Progenitor cell of endocrine pancreas (in vitro differentiated cells): ENCODE measurements around the gene GARIN5A. TPM values are rescaled to one million over a fixed set of nuclear protein-coding genes. Genes with fewer than 3 reads are reported as not detected.

Experiments used
- DNase-seq: peaks from one replicate; pipeline ENCODE4 v3.0.0; 2021; ENCODE audit warnings: low spot score; ENCODE audit not compliant: unreplicated experiment
- H3K27ac Mint-ChIP-seq: 2 replicates; pipeline ENCODE4 v1.8.0; 2021; ENCODE audit warnings: mild to moderate bottlenecking, moderate library complexity, mixed read lengths
- H3K27me3 Mint-ChIP-seq: 2 replicates; pipeline ENCODE4 v1.8.0; 2021; ENCODE audit warnings: mixed read lengths
- H3K36me3 Mint-ChIP-seq: 2 replicates; pipeline ENCODE4 v1.8.0; 2022; ENCODE audit warnings: mixed read lengths; ENCODE audit not compliant: insufficient read depth
- H3K4me1 Mint-ChIP-seq: 2 replicates; pipeline ENCODE4 v1.8.0; 2021; ENCODE audit warnings: low read depth, mixed read lengths
- H3K4me3 Mint-ChIP-seq: 2 replicates; pipeline ENCODE4 v1.8.0; 2021; ENCODE audit warnings: low read depth, mild to moderate bottlenecking, moderate library complexity, mixed read lengths
- H3K9me3 Mint-ChIP-seq: 2 replicates; pipeline ENCODE4 v1.8.0; 2021; ENCODE audit warnings: low read depth, mixed read lengths
- total RNA-seq: library from RNA; stranded (reverse); gene quantifications from 2 replicates; pipeline ENCODE4 v1.2.1, GENCODE V29; 2021
- TF ChIP-seq, protein P1 (sequence below): fragments of 200-600 bp; sonication (generic); IDR thresholded peaks from one replicate; pipeline ENCODE4 v1.5.0; 2021; ENCODE audit warnings: antibody characterized with exemption, mild to moderate bottlenecking; ENCODE audit not compliant: unreplicated experiment

The GARIN5A gene
- total RNA-seq, 1 donor from 2014 or later: 11.6 TPM

DNA sequence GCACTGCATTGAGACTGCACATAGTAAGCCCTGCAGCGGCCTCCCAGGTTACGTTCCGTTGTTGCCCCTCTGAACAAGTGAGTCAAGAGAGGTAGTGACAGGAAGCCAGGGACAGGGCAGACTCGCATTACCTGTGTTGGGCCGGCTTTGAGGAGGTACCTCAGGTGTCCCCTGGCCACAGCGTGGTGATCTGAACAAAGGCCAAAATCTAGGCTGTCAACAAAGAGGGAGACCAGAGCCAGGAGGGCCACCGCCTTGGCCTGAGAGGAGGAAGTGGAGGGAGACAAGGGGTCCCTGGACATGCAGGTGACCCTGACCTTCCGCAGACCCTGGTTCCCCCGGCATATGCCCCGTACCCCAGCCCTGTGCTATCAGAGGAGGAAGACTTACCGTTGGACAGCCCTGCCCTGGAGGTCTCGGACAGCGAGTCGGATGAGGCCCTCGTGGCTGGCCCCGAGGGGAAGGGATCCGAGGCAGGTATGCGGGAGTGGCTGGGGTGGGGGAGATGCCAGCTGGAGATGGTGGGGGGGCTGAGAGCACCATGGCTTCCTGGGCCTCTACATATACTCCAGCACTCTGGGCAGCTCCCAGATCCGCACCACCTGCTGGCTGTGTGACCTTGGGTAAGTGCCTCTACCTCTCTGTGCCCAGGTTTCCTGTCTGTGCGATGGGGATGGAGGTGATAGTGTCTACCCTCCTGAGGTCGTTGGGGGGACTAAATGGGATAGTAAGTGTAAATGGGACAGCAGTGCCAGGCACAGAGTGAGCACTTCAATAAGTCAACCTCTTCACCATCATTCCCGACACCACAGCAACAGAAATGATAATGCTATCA, 53.2 kb downstream of the GARIN5A start:
- peak overlapping the region; percentile 73 for H3K27ac Mint-ChIP-seq
- no peak overlapping the region for H3K4me3 Mint-ChIP-seq
- peaks cover 24% of the 10 kb centered on the region for H3K27me3 Mint-ChIP-seq
- H3K36me3 Mint-ChIP-seq: no peaks in the 10 kb centered on the region
- H3K9me3 Mint-ChIP-seq: no peaks in the 10 kb centered on the region
- no peak for DNase-seq
- TF ChIP-seq, protein P1, sequence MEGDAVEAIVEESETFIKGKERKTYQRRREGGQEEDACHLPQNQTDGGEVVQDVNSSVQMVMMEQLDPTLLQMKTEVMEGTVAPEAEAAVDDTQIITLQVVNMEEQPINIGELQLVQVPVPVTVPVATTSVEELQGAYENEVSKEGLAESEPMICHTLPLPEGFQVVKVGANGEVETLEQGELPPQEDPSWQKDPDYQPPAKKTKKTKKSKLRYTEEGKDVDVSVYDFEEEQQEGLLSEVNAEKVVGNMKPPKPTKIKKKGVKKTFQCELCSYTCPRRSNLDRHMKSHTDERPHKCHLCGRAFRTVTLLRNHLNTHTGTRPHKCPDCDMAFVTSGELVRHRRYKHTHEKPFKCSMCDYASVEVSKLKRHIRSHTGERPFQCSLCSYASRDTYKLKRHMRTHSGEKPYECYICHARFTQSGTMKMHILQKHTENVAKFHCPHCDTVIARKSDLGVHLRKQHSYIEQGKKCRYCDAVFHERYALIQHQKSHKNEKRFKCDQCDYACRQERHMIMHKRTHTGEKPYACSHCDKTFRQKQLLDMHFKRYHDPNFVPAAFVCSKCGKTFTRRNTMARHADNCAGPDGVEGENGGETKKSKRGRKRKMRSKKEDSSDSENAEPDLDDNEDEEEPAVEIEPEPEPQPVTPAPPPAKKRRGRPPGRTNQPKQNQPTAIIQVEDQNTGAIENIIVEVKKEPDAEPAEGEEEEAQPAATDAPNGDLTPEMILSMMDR: no peak
- peaks cover 7% of the 10 kb centered on the region for H3K4me1 Mint-ChIP-seq

- TF ChIP-seq, protein P1: no peak
- Mint-ChIP-seq H3K4me3 (no peak overlapping the region), H3K9me3 (no peaks in the 10 kb centered on the region), H3K27me3 (peaks cover 26% of the 10 kb centered on the region), H3K27ac (no peak overlapping the region), H3K36me3 (no peaks in the 10 kb centered on the region), H3K4me1 (peaks cover 9% of the 10 kb centered on the region)
- DNase-seq: no peak
These were observed 54.0 kb downstream of the GARIN5A start for GRCh38 chr19:50422397-50423278.

GRCh38 chr19:50420808-50421207, 55.8 kb downstream of the GARIN5A start:
- DNase-seq: no peak
- Mint-ChIP-seq H3K27ac (no peak overlapping the region), H3K4me3 (no peak overlapping the region), H3K4me1 (peaks cover 9% of the 10 kb centered on the region), H3K9me3 (no peaks in the 10 kb centered on the region), H3K36me3 (no peaks in the 10 kb centered on the region), H3K27me3 (peaks cover 26% of the 10 kb centered on the region)
- TF ChIP-seq, protein P1: no peak

DNA sequence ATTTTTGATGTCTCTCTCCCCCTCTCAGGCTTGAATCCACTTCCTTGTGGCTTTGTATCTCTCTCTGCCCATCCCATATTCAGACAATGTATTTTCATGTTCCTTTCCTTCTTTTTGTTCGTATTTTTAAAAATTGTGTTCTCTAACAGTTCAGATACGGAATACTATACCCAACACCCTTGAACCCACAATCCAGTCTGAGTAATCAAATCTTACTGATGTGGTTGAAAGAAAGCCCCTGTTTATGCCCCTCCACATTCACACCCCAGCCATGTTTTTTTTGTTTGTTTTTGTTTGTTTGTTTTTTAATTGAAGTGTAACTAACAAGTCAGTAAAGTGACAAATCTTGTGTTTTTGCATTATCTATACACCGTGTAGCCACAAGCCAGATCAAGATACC, 56.5 kb downstream of the GARIN5A start:
- no peak overlapping the region for H3K4me3 Mint-ChIP-seq
- peaks cover 26% of the 10 kb centered on the region for H3K27me3 Mint-ChIP-seq
- H3K36me3 Mint-ChIP-seq: no peaks in the 10 kb centered on the region
- TF ChIP-seq, protein P1: no peak
- H3K9me3 Mint-ChIP-seq: no peaks in the 10 kb centered on the region
- no peak overlapping the region for H3K27ac Mint-ChIP-seq
- DNase-seq: no peak
- H3K4me1 Mint-ChIP-seq: peaks cover 9% of the 10 kb centered on the region

DNA sequence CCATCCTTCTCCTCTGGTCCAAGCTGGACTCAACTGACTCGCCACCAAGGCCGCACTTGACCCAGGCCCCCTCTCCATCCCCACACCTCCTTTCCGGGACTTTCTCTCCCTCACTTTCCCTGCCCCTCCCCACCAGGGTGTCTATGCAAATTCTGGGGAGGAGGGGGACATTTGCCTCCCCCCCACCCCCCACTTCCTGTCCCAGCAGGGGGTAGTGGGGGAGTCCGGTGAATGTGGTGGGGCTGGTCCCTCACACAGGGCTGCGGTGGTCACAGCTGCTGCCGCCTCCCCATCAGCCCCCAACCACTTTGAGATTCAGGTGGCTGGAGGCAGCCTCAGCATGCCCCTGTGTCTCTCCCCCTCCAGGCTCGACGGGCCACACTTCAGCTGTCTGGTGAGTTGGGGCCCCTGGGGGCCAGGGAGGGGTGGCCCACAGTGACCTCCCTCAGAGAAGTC, 57.0 kb downstream of the GARIN5A start:
- no peaks in the 10 kb centered on the region for H3K9me3 Mint-ChIP-seq
- H3K4me1 Mint-ChIP-seq: peaks cover 9% of the 10 kb centered on the region
- peaks cover 26% of the 10 kb centered on the region for H3K27me3 Mint-ChIP-seq
- H3K27ac Mint-ChIP-seq: no peak overlapping the region
- DNase-seq: no peak
- TF ChIP-seq, protein P1: no peak
- H3K36me3 Mint-ChIP-seq: no peaks in the 10 kb centered on the region
- H3K4me3 Mint-ChIP-seq: no peak overlapping the region
